ENCODE results near the gene INMT.
A peak's percentile ranks its signal among the peaks of the same experiment; 100 is the strongest.

Gene INMT

DNA sequence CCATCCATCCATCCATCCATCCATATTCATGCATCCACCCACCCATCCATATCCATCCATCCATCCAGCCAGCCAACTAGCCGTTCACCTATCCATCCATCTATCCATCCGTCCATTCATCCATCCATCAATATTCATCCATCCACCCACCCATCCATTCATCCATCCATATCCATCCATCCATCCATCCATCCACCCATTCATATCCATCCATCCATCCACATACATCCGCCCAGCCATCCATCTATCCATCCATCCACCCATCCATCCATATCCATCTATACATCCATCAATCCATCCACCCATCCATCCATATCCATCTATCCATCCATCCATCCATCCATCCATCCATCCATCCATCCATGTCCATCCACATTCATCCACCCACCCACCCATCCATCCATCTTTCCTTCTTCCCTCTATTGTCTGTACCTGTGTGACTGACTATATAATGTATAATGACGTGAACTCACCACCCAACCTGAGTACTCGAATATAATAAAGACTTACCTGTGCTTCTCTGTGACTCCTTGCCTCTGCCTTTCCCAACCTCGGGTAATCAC lies 2.5 kb downstream of the INMT start (continued):
- no peak for TF ChIP-seq IKZF3 (tag by site-specific recombination; IDR thresholded peaks at IDR 0.05)

DNA sequence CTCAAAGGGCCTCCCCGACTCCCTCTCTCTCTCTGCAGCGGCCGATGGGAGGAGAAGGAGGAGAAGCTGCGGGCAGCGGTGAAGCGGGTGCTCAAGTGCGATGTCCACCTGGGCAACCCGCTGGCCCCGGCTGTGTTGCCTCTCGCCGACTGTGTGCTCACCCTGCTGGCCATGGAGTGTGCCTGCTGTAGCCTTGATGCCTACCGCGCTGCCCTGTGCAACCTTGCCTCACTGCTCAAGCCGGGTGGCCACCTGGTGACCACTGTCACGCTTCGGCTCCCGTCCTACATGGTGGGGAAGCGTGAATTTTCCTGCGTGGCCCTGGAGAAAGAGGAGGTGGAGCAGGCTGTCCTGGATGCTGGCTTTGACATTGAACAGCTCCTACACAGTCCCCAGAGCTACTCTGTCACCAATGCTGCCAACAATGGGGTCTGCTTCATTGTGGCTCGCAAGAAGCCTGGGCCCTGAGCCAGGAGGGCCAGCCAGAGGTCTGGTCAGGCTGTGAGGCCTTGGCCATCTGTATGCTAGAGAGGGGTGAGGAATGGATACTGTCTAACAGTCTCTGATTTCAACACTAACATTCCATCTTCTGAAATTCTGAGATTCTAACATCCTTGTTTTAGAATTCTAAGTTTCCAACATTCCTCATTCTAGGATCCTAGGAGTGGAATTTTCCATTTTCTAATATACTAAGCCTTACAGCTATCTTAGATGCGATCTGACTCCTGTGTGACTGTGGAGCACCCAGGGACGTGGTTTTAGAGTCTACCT lies 3.6 kb downstream of the INMT start:
- Histone ChIP-seq H3K4me1 (ENCODE audit: control insufficient read depth, insufficient read depth, low read length) (no peaks in the 10 kb centered on the region), H3K36me3 (ENCODE audit: control insufficient read depth in 2 of 2, insufficient read depth in 1 of 2, low read length in 2 of 2) (no peaks in the 10 kb centered on the region), H3K4me3 (ENCODE audit: low read depth, low read length) (no peak overlapping the region), H3K27ac (ENCODE audit: extremely low read depth, low read depth, low read length) (no peak overlapping the region), H3K9me3 (ENCODE audit: control insufficient read depth, insufficient read depth, low read depth, low read length) (no peaks in the 10 kb centered on the region)
- TF ChIP-seq ZNF366 (tag by site-specific recombination; conservative IDR thresholded peaks at IDR 0.05) (no peak), ZNF146 (tag by site-specific recombination; IDR thresholded peaks at IDR 0.05) (no peak)
- ChIA-PET POLR2A (no interaction called here), CTCF (interaction anchor here (0.6 to 2.7 kb wide), 2 partner anchors 15 to 130 kb away, joined by 4 to 6 read pairs; no protein-coding TSS in a partner anchor)

DNA sequence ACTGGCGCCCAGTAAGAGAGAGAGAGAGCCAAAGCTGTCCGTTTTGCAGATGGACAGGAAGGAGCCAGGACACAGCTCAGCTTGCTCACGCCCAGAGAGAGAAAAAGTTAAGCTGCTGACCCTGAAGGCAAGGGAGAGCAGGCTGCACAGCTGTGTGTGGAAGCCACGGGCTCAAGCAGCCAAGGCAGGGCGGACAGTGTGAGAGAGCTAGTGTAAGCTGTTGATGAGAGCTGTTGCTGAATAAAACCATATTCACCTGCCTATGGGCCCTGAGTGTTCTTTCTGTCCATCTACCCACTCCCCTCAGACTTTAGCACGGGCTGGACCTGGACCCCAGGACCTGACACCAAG lies 5.4 kb downstream of the INMT start:
- Histone ChIP-seq H3K4me1 (ENCODE audit: control insufficient read depth, insufficient read depth, low read length) (no peaks in the 10 kb centered on the region), H3K4me3 (ENCODE audit: low read depth, low read length) (no peak overlapping the region), H3K36me3 (ENCODE audit: control insufficient read depth in 2 of 2, insufficient read depth in 1 of 2, low read length in 2 of 2) (no peaks in the 10 kb centered on the region), H3K9me3 (ENCODE audit: control insufficient read depth, insufficient read depth, low read depth, low read length) (no peaks in the 10 kb centered on the region), H3K27ac (ENCODE audit: extremely low read depth, low read depth, low read length) (no peak overlapping the region)
- no peak for TF ChIP-seq ZSCAN23 (tag by site-specific recombination; IDR thresholded peaks at IDR 0.05)
- TF ChIP-seq ZNF157 (tag by site-specific recombination; IDR thresholded peaks at IDR 0.05): no peak
- no peak for TF ChIP-seq ZBTB20 (tag by site-specific recombination; IDR thresholded peaks at IDR 0.05)
- no peak for TF ChIP-seq ZNF354C (tag by site-specific recombination; IDR thresholded peaks at IDR 0.05; ENCODE audit: borderline replicate concordance, low read depth)
- POLR2A ChIA-PET: no interaction called here
- CTCF ChIA-PET: interaction anchor here (0.5 to 2.7 kb wide), 3 partner anchors 8 to 42 kb away, joined by 3 to 6 read pairs (median 4); no protein-coding TSS in a partner anchor

DNA sequence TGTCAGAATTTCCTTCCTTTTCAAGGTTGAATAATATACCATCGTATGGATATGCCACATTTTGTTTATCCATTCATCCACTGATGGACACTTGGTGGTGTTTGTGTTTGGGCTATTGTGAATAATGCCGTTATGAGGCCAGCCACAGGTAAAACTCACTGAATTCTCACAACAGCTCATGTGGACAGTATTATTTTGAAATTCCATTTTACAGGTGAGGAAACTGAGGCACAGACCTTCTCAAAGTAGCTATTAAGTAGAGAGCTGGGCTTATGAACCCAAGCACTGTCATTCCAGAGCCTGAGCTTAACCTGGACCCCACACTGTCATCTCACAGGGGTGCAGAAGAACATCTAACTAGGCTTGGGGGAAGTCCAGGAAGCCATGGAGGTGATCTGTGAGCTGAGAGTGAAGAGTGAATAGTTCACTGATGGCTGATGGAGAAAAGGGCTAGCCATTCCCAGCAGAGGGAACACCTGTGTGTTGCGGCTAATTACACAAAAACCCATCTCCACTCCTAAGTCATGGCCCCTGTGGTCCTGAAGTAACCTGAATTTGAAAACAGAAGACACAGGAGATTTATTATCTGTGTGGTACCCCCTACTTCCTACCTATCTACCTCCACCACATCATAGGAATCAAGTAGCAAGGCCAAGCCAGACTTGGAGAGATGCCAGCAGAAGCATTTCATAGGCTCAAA lies 8.7 kb downstream of the INMT start:
- H3K27ac ChIP-seq (ENCODE audit: extremely low read depth, low read depth, low read length): no peak overlapping the region
- no peaks in the 10 kb centered on the region for H3K4me1 ChIP-seq (ENCODE audit: control insufficient read depth, insufficient read depth, low read length)
- H3K9me3 ChIP-seq (ENCODE audit: control insufficient read depth, insufficient read depth, low read depth, low read length): no peaks in the 10 kb centered on the region
- H3K4me3 ChIP-seq (ENCODE audit: low read depth, low read length): no peak overlapping the region
- POLR2A ChIA-PET: no interaction called here
- TF ChIP-seq ZNF558 (tag by site-specific recombination; IDR thresholded peaks at IDR 0.05): no peak
- no peak for TF ChIP-seq KLF16 (tag by site-specific recombination; IDR thresholded peaks at IDR 0.05)
- no peak for TF ChIP-seq ZNF354C (tag by site-specific recombination; IDR thresholded peaks at IDR 0.05; ENCODE audit: borderline replicate concordance, low read depth)
- TF ChIP-seq ZNF341 (tag by site-specific recombination; IDR thresholded peaks at IDR 0.05; ENCODE audit: low read depth): no peak
- no peak for TF ChIP-seq GLIS1 (tag by site-specific recombination; IDR thresholded peaks at IDR 0.05)
- CTCF ChIA-PET: interaction anchor here (0.9 kb wide), 1 partner anchor 20 kb away, joined by 5 read pairs; no protein-coding TSS in a partner anchor
- no peaks in the 10 kb centered on the region for H3K36me3 ChIP-seq (ENCODE audit: control insufficient read depth in 2 of 2, insufficient read depth in 1 of 2, low read length in 2 of 2)

DNA sequence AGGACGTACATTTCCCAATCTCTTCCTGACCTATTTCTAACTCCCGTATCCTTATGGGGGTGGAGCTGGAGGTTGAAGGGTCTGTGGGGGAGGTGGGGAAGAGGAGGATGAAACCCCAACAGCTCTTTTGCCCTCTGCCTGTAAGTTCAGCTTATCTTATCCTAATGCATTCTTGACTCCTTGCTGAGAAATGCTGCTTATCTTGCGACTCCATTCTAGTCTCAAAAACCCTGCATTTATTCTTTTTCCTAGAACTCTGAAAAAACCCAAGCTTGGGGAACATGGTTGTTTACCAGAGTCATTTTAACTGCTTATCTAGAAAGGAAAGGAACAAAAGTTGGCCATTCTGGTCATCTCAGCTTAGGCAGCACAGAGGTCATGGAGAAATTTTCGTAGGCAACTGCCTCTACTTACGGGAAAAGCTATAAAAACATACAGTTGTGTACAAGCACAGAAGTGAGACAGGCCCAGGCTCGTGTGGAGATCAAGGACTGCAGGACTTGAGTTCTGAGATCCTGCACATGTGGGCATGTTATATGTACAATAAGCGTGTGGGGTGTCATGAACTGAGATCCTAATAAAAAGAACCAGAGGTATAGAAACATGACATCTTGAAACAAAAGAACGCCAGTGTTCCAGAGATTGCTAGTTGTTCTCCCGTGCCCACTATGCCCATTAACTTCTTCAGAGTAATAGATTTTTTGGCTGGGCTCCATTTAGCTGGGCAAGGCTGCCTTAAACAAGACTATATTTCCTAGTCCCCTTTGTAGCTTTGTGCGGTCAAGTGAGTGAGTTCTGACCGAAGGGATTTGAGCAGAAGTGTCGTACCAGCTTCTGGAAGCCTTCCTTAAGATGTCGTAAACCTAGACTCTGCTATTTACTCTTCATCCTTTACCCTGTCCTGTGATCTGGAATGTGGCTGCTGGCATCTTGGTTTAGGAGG lies 9.6 kb downstream of the INMT start:
- CTCF ChIA-PET: interaction anchor here (0.9 kb wide), 1 partner anchor 21 kb away, joined by 5 read pairs; no protein-coding TSS in a partner anchor
- Histone ChIP-seq H3K9me3 (ENCODE audit: control insufficient read depth, insufficient read depth, low read depth, low read length) (no peaks in the 10 kb centered on the region), H3K36me3 (ENCODE audit: control insufficient read depth in 2 of 2, insufficient read depth in 1 of 2, low read length in 2 of 2) (no peaks in the 10 kb centered on the region), H3K27ac (ENCODE audit: extremely low read depth, low read depth, low read length) (no peak overlapping the region), H3K4me1 (ENCODE audit: control insufficient read depth, insufficient read depth, low read length) (no peaks in the 10 kb centered on the region), H3K4me3 (ENCODE audit: low read depth, low read length) (no peak overlapping the region)
- TF ChIP-seq ZBTB8A (tag by site-specific recombination; IDR thresholded peaks at IDR 0.05) (no peak), ZFHX2 (tag by site-specific recombination; conservative IDR thresholded peaks at IDR 0.05) (peak; percentile 38; the same call in 1 of the 2 replicates)
- POLR2A ChIA-PET: interaction anchor here (0.6 kb wide), 1 partner anchor 110 kb away, joined by 3 read pairs; no protein-coding TSS in a partner anchor

All from HEK293 (cell line).